ENCODE results near the gene CDA.

Gene CDA

GRCh38 chr1:20648438-20648837 lies 59.5 kb downstream of the CDA start (continued):
- no peak for TF ChIP-seq PATZ1 (tag by site-specific recombination; IDR thresholded peaks at IDR 0.05)
- no peak for TF ChIP-seq ZNF560 (tag by site-specific recombination; IDR thresholded peaks at IDR 0.05; ENCODE audit: borderline replicate concordance)
- TF ChIP-seq ZNF768 (tag by site-specific recombination; IDR thresholded peaks at IDR 0.05) = no peak

- CTCF ChIA-PET = interaction anchor here (0.6 to 1.2 kb wide), 3 partner anchors 16 to 282 kb away, joined by 3 read pairs; no protein-coding TSS in a partner anchor
- TF ChIP-seq ZNF677 (tag by site-specific recombination; IDR thresholded peaks at IDR 0.05) (no peak), SCRT2 (tag by site-specific recombination; IDR thresholded peaks at IDR 0.05) (no peak), ZNF239 (tag by site-specific recombination; IDR thresholded peaks at IDR 0.05) (no peak), ZNF26 (tag by site-specific recombination; IDR thresholded peaks at IDR 0.05) (no peak), ZNF660 (tag by site-specific recombination; IDR thresholded peaks at IDR 0.05) (no peak), ZNF266 (tag by site-specific recombination; IDR thresholded peaks at IDR 0.05; ENCODE audit: low read depth) (no peak), SP7 (tag by site-specific recombination; IDR thresholded peaks at IDR 0.05) (no peak), KLF1 (tag by site-specific recombination; IDR thresholded peaks at IDR 0.05) (no peak), ZBTB21 (tag by site-specific recombination; IDR thresholded peaks at IDR 0.05) (no peak), ZNF169 (tag by site-specific recombination; IDR thresholded peaks at IDR 0.05) (no peak), ZNF133 (tag by site-specific recombination; IDR thresholded peaks at IDR 0.05) (no peak), ZFP69B (tag by site-specific recombination; IDR thresholded peaks at IDR 0.05) (no peak), MEIS1 (CRISPR knock-in tag; IDR thresholded peaks at IDR 0.05; ENCODE audit: borderline replicate concordance) (no peak), ZBTB48 (tag by site-specific recombination; IDR thresholded peaks at IDR 0.05) (no peak), ZNF449 (tag by site-specific recombination; IDR thresholded peaks at IDR 0.05) (no peak), ZNF558 (tag by site-specific recombination; IDR thresholded peaks at IDR 0.05) (no peak), ZNF394 (tag by site-specific recombination; IDR thresholded peaks at IDR 0.05; ENCODE audit: borderline replicate concordance) (no peak), REST (tag by site-specific recombination; IDR thresholded peaks at IDR 0.05) (no peak), ZNF132 (tag by site-specific recombination; IDR thresholded peaks at IDR 0.05; ENCODE audit: borderline replicate concordance) (no peak)
- Histone ChIP-seq H3K4me1 (ENCODE audit: control insufficient read depth, insufficient read depth, low read length) (no peaks in the 10 kb centered on the region), H3K9me3 (ENCODE audit: control insufficient read depth, insufficient read depth, low read depth, low read length) (no peaks in the 10 kb centered on the region), H3K36me3 (ENCODE audit: control insufficient read depth in 2 of 2, insufficient read depth in 1 of 2, low read length in 2 of 2) (peaks cover 25 to 86% of the 10 kb centered on the region in 2 experiments), H3K4me3 (ENCODE audit: low read depth, low read length) (no peak overlapping the region), H3K27ac (ENCODE audit: extremely low read depth, low read depth, low read length) (no peak overlapping the region)
- POLR2A ChIA-PET = interaction anchor here (1.7 kb wide), 1 partner anchor 15 kb away, joined by 7 read pairs; no protein-coding TSS in a partner anchor
Observed at GRCh38 chr1:20648946-20649345, 60.0 kb downstream of the CDA start.

Measured in HEK293 (cell line).